Prostate gland (tissue), 2 donors: ENCODE measurements around the gene PIEZO2.
"Not testable (repeated sequence)": the region's sequence is repeated elsewhere in the genome, so short reads cannot be mapped to it uniquely, and the experiment has no call there.

Source experiments
- CTCF ChIP-seq, 4 experiments: fragments of 200-600 bp in 2 of 4; fragments of 450-650 bp in 2 of 4; sonication (generic) in 2 of 4; IDR thresholded peaks; 1 replicate in 3 of 4; 2 replicates in 1 of 4; pipeline ENCODE4 v1.5.1; 2016 to 2019; ENCODE audit warnings: antibody characterized with exemption in 4 of 4, mild to moderate bottlenecking in 2 of 4, moderate library complexity in 2 of 4
- POLR2A ChIP-seq: fragments of 450-650 bp; IDR thresholded peaks from one replicate; pipeline ENCODE4 v1.6.1; 2016; ENCODE audit warnings: antibody characterized with exemption, mild to moderate bottlenecking

- TF ChIP-seq CTCF (IDR thresholded peaks at IDR 0.05); POLR2A: not testable (repeated sequence)
These were observed 303.3 kb downstream of the PIEZO2 start for GRCh38 chr18:10846035-10846434.
